B cell (primary cell): ENCODE measurements around the gene PELI2. TPM values are rescaled to one million over a fixed set of nuclear protein-coding genes. Genes with fewer than 3 reads are reported as not detected.

Source experiments
- ATAC-seq: fragments of 200-7000 bp; cut with Tn5 transposase; one replicate; pipeline ENCODE4 v1.10.0; 2021; ENCODE audit warnings: low read depth, mild to moderate bottlenecking, moderate number of reproducible peaks, moderate library complexity
- CTCF ChIA-PET: fragments of 350-600 bp; sonication (Branson Sonifier 250); formaldehyde crosslinking; loops from one replicate; lab custom pipeline; 2021; ENCODE audit warnings: antibody characterized with exemption, inconsistent platforms; lab: Charles Lee
- POLR2A ChIA-PET: fragments of 350-600 bp; sonication (Branson Sonifier 250); formaldehyde crosslinking; loops from one replicate; lab custom pipeline; 2021; ENCODE audit warnings: antibody characterized with exemption; lab: Charles Lee
- DNase-seq: peaks from one replicate; pipeline ENCODE4 v3.0.0; 2013
- H2AFZ ChIP-seq: 2 replicates; pipeline ENCODE4 v1.6.1; 2012; ENCODE audit warnings: mild to moderate bottlenecking, low read depth, low read length; ENCODE audit not compliant: insufficient read depth, poor library complexity, severe bottlenecking
- H3K27ac ChIP-seq, 2 donors: 1 replicate in 1 of 2; 2 replicates in 1 of 2; pipeline ENCODE4 v1.5.1; 2012 to 2013; ENCODE audit warnings: low read length in 2 of 2, mild to moderate bottlenecking in 2 of 2, moderate library complexity in 1 of 2
- H3K27me3 ChIP-seq, 4 experiments: fragments of 200-600 bp in 1 of 4; sonication (generic) in 1 of 4; replicated peaks in 1 of 4; 1 replicate in 2 of 4; 2 replicates in 2 of 4; pipeline versions ENCODE4 v1.6.1 to v1.7.0; 2013 to 2016; ENCODE audit warnings: low read length in 3 of 4, mild to moderate bottlenecking in 2 of 4, mixed read lengths in 1 of 4, moderate library complexity in 1 of 4; ENCODE audit not compliant: insufficient read depth in 4 of 4, control insufficient read depth in 3 of 4; ENCODE audit errors: control extremely low read depth in 1 of 4
- H3K36me3 ChIP-seq, 2 experiments: replicated peaks in 1 of 2; 1 replicate in 1 of 2; 2 replicates in 1 of 2; pipeline versions ENCODE4 v1.6.1 to v1.7.1; 2013; ENCODE audit warnings: low read length in 1 of 2; ENCODE audit not compliant: insufficient read depth in 2 of 2, control insufficient read depth in 1 of 2; ENCODE audit errors: control extremely low read depth in 1 of 2, extremely low read depth in 1 of 2
- H3K4me1 ChIP-seq, 2 donors: fragments of 200-600 bp in 1 of 2; sonication (generic) in 1 of 2; 1 replicate in 1 of 2; 2 replicates in 1 of 2; pipeline versions ENCODE4 v1.5.1 to v1.6.1; 2013 to 2017; ENCODE audit warnings: low read length in 2 of 2; ENCODE audit not compliant: control insufficient read depth in 2 of 2, insufficient read depth in 2 of 2
- H3K4me2 ChIP-seq: replicated peaks from 2 replicates; pipeline ENCODE3; 2012; ENCODE audit warnings: mild to moderate bottlenecking, low read depth, low read length; ENCODE audit not compliant: poor library complexity, severe bottlenecking
- H3K4me3 ChIP-seq, 5 experiments: fragments of 200-600 bp in 1 of 5; sonication (generic) in 1 of 5; 1 replicate in 3 of 5; 2 replicates in 2 of 5; pipeline versions ENCODE4 v1.5.1 to v1.7.0; 2011 to 2016; ENCODE audit warnings: low read length in 4 of 5, mild to moderate bottlenecking in 4 of 5, low read depth in 2 of 5, control low read depth in 1 of 5, moderate library complexity in 1 of 5; ENCODE audit not compliant: insufficient read depth in 1 of 5; ENCODE audit errors: control extremely low read depth in 1 of 5, extremely low read depth in 1 of 5
- H3K79me2 ChIP-seq: fragments of 200-600 bp; sonication (generic); one replicate; pipeline ENCODE4 v1.6.0; 2016; ENCODE audit warnings: low read length; ENCODE audit not compliant: control insufficient read depth, insufficient read depth
- H3K9ac ChIP-seq: fragments of 200-600 bp; sonication (generic); 2 replicates; pipeline ENCODE4 v1.6.1; 2017; ENCODE audit warnings: mild to moderate bottlenecking, low read length, moderate library complexity
- H3K9me3 ChIP-seq, 3 donors: one replicate each; pipeline versions ENCODE4 v1.6.1 to v1.7.1; 2013; ENCODE audit warnings: low read length in 2 of 3; ENCODE audit not compliant: control insufficient read depth in 2 of 3, insufficient read depth in 1 of 3; ENCODE audit errors: control extremely low read depth in 1 of 3
- H4K20me1 ChIP-seq: 2 replicates; pipeline ENCODE4 v1.6.0; 2012; ENCODE audit warnings: mild to moderate bottlenecking, low read length; ENCODE audit not compliant: insufficient read depth, control insufficient read depth, poor library complexity, severe bottlenecking
- H3K27ac Mint-ChIP-seq: one replicate; pipeline ENCODE4 v1.8.0; 2021; ENCODE audit warnings: mixed read lengths
- H3K27me3 Mint-ChIP-seq: one replicate; pipeline ENCODE4 v1.8.0; 2021; ENCODE audit warnings: mixed read lengths
- H3K4me1 Mint-ChIP-seq: one replicate; pipeline ENCODE4 v1.8.0; 2021; ENCODE audit warnings: mixed read lengths
- H3K4me3 Mint-ChIP-seq: one replicate; pipeline ENCODE4 v1.8.0; 2021; ENCODE audit warnings: mixed read lengths
- H3K9me3 Mint-ChIP-seq: one replicate; pipeline ENCODE4 v1.8.0; 2022; ENCODE audit warnings: mixed read lengths; ENCODE audit not compliant: insufficient read depth
- EZH2 ChIP-seq: IDR thresholded peaks from 2 replicates; pipeline ENCODE4 v1.6.1; 2012; ENCODE audit warnings: borderline replicate concordance, low read depth, mild to moderate bottlenecking, moderate library complexity, low read length; ENCODE audit not compliant: insufficient read depth, poor library complexity, severe bottlenecking
- WGBS: methylation state at CpG from one replicate; pipeline ENCODE4 v1.1.5; 2013; ENCODE audit warnings: missing lambda C conversion rate; ENCODE audit not compliant: insufficient coverage; 5-methylcytosine and 5-hydroxymethylcytosine counted together
- intact Hi-C: fragments of 100-400 bp; cut with micrococcal nuclease; formaldehyde crosslinking; loops from one replicate; pipeline ENCODE4 v1.10.0; 2022
- polyA plus RNA-seq: library from polyadenylated mRNA; depleted of rRNA; stranded (reverse); fragments of >200 nt; gene quantifications from 2 replicates; pipeline ENCODE4 v1.2.3, GENCODE V29; 2012
- total RNA-seq, 2 donors: library from RNA; stranded (reverse); fragments of 120-200 nt in 1 of 2; gene quantifications; 1 replicate in 1 of 2; 2 replicates in 1 of 2; pipeline versions ENCODE4 v1.2.3 to v1.2.4, GENCODE V29; 2013 to 2022
- TF ChIP-seq, protein P1 (sequence below): fragments of 200-600 bp; IDR thresholded peaks from one replicate; pipeline ENCODE4 v1.8.0; 2022; ENCODE audit warnings: antibody characterized with exemption, mild to moderate bottlenecking

The PELI2 gene
- total and polyA plus RNA-seq, 2 donors (not counting 1 experiment from before 2014, with no cell fraction given) = 5.7 to 13.4 TPM

DNA sequence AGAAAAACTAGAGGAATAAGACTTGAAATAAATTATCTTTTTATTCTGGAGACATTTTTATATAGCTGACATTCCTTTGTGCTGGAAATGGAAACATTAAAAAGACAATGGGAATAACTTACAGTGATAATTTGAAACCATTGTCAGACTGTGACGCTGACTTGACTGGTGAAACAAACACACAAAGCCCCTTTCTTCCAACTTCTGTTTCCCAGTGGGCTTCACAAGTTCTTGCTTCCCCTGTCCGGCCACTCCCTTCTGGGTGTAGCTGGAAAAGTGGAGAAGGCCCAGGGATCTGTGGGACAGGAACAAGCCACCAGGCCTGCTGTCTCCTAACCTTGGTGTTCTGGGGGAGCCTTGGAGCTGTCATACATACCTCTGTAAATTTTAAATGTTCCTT is 58.8 kb downstream of the PELI2 start:
- Mint-ChIP-seq H3K4me3 (no peak overlapping the region), H3K27me3 (no peaks in the 10 kb centered on the region), H3K9me3 (no peaks in the 10 kb centered on the region), H3K4me1 (peaks cover 49% of the 10 kb centered on the region), H3K27ac (no peak overlapping the region)
- Histone ChIP-seq H3K79me2 (peaks cover 15% of the 10 kb centered on the region), H2AFZ (no peak overlapping the region), H3K36me3 (no peaks in the 10 kb centered on the region), H3K4me3 (no peak overlapping the region), H3K27ac (no peak overlapping the region), H3K4me1 (peaks cover 0 to 15% of the 10 kb centered on the region in 2 donors), H3K27me3 (no peaks in the 10 kb centered on the region), H3K4me2 (no peak overlapping the region), H3K9ac (no peak overlapping the region), H3K9me3 (peaks cover 0 to 3% (median 0%) of the 10 kb centered on the region in 3 donors), H4K20me1 (peaks cover 24% of the 10 kb centered on the region)
- POLR2A ChIA-PET = no interaction called here
- no CpG with 5 or more reads among the region's 2 CpGs for WGBS
- ATAC-seq (no peak), DNase-seq (no peak)
- TF ChIP-seq, protein P1, sequence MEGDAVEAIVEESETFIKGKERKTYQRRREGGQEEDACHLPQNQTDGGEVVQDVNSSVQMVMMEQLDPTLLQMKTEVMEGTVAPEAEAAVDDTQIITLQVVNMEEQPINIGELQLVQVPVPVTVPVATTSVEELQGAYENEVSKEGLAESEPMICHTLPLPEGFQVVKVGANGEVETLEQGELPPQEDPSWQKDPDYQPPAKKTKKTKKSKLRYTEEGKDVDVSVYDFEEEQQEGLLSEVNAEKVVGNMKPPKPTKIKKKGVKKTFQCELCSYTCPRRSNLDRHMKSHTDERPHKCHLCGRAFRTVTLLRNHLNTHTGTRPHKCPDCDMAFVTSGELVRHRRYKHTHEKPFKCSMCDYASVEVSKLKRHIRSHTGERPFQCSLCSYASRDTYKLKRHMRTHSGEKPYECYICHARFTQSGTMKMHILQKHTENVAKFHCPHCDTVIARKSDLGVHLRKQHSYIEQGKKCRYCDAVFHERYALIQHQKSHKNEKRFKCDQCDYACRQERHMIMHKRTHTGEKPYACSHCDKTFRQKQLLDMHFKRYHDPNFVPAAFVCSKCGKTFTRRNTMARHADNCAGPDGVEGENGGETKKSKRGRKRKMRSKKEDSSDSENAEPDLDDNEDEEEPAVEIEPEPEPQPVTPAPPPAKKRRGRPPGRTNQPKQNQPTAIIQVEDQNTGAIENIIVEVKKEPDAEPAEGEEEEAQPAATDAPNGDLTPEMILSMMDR = no peak
- no peak for TF ChIP-seq EZH2
- intact Hi-C loops = no loop called here
- CTCF ChIA-PET = no interaction called here

DNA sequence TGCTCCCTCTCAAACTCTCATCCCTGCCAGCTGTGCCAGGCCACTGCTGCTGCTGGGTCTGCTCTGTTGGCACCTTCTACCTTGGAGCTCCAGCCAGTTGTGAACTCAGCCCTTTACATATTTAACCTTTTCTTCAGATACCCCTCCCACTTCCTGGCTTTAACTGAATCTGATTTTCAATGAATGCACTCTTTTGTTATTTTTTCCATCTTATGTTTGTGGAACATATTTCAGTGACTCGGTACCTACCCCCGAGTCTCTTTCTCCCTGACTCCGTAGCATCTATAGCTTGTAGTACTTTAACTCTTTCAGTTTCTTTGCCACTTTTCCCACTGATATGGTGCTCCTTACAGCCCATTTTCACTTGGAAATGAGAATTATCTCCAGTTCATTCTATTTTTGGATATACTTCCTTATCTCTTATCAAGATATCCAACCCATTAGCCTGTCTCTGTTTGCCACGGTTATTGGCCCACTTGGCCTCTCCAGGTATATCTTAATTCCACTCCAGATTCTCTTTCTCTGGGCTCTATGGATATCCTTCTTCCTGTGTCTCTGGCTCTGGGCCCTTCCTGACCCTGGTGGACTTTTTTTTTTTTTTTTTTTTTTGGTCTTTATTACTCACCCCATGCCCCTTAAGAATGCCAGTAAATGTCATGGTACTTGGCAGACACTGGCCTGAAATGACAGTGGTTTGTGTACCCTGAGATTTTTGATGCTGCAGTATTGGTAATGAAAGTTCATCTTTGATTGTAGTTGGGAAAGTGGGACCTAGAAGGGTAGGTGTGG is 62.7 kb downstream of the PELI2 start:
- Mint-ChIP-seq H3K4me1 (peaks cover 20% of the 10 kb centered on the region), H3K27ac (no peak overlapping the region), H3K27me3 (no peaks in the 10 kb centered on the region), H3K4me3 (no peak overlapping the region), H3K9me3 (no peaks in the 10 kb centered on the region)
- H3K9ac ChIP-seq = no peak overlapping the region
- H4K20me1 ChIP-seq = peaks cover 8% of the 10 kb centered on the region
- no peak overlapping the region for H3K4me2 ChIP-seq
- 89% methylated on average over 1 of the region's 4 CpGs for WGBS
- ChIA-PET POLR2A (no interaction called here), CTCF (interaction anchor here (1.4 kb wide), 1 partner anchor 14 kb away, joined by 3 read pairs; no protein-coding TSS in a partner anchor)
- intact Hi-C loops = loop anchor here (10.0 kb wide), 1 partner anchor 46 kb away; no protein-coding TSS in a partner anchor
- H3K4me3 ChIP-seq = no peak overlapping the region
- no peak overlapping the region for H3K27ac ChIP-seq
- peaks cover 3% of the 10 kb centered on the region for H3K79me2 ChIP-seq
- DNase-seq (no peak), ATAC-seq (no peak)
- H2AFZ ChIP-seq = no peak overlapping the region
- H3K4me1 ChIP-seq = no peaks in the 10 kb centered on the region
- peaks cover 0 to 3% (median 0%) of the 10 kb centered on the region in 3 donors for H3K9me3 ChIP-seq
- no peaks in the 10 kb centered on the region for H3K27me3 ChIP-seq
- TF ChIP-seq EZH2 = no peak
- TF ChIP-seq, protein P1 = no peak
- H3K36me3 ChIP-seq = no peaks in the 10 kb centered on the region
